WTC11 (cell line): ENCODE data around the gene ANKRD33. TPM values are rescaled to one million over a fixed set of nuclear protein-coding genes. Genes with fewer than 3 reads are reported as not detected.
"Not testable (repeated sequence)": the region's sequence is repeated elsewhere in the genome, so short reads cannot be mapped to it uniquely, and the experiment has no call there.

ENCODE experiments used
- ATAC-seq: fragments of 200-7000 bp; cut with Tn5 transposase; 2 replicates; pipeline ENCODE4 v1.10.0; 2021; ENCODE audit warnings: mild to moderate bottlenecking, moderate library complexity
- CTCF ChIA-PET: fragments of 300-600 bp; sonication (Branson Sonifier 250); formaldehyde crosslinking; loops from one replicate; lab custom pipeline; 2021; ENCODE audit warnings: antibody characterized with exemption; lab: Charles Lee
- POLR2A ChIA-PET: fragments of 350-600 bp; sonication (Branson Sonifier 250); formaldehyde crosslinking; loops from one replicate; lab custom pipeline; 2021; ENCODE audit warnings: antibody characterized with exemption; lab: Charles Lee
- DNase-seq: peaks from one replicate; pipeline ENCODE4 v3.0.0; 2021; ENCODE audit warnings: low spot score
- H3K27ac Mint-ChIP-seq: 2 replicates; pipeline ENCODE4 v1.8.0; 2021; ENCODE audit warnings: mixed read lengths
- H3K27me3 Mint-ChIP-seq: 2 replicates; pipeline ENCODE4 v1.8.0; 2021; ENCODE audit warnings: low read depth, mild to moderate bottlenecking, moderate library complexity, mixed read lengths
- H3K36me3 Mint-ChIP-seq: 2 replicates; pipeline ENCODE4 v1.8.0; 2021; ENCODE audit warnings: mixed read lengths
- H3K4me1 Mint-ChIP-seq: 2 replicates; pipeline ENCODE4 v1.8.0; 2022; ENCODE audit warnings: mixed read lengths
- H3K4me3 Mint-ChIP-seq: 2 replicates; pipeline ENCODE4 v1.8.0; 2021; ENCODE audit warnings: mild to moderate bottlenecking, moderate library complexity, mixed read lengths
- H3K9me3 Mint-ChIP-seq: 2 replicates; pipeline ENCODE4 v1.8.0; 2021; ENCODE audit warnings: mixed read lengths
- ELF4 ChIP-seq: sonication (generic); formaldehyde crosslinking; IDR thresholded peaks from 2 replicates; pipeline ENCODE4 v1.8.1; 2022; ENCODE audit warnings: low read depth, mild to moderate bottlenecking, moderate library complexity, missing genetic modification reagents
- EMX1 ChIP-seq: fragments of 250-450 bp; sonication (Bioruptor Pico); IDR thresholded peaks from 2 replicates; pipeline ENCODE4 v1.8.0; 2021; ENCODE audit warnings: mild to moderate bottlenecking
- GABPB1 ChIP-seq: sonication (generic); formaldehyde crosslinking; IDR thresholded peaks from 2 replicates; pipeline ENCODE4 v1.8.1; 2023; ENCODE audit warnings: mild to moderate bottlenecking, missing genetic modification reagents
- NR3C1 ChIP-seq: sonication (generic); formaldehyde crosslinking; conservative IDR thresholded peaks from 2 replicates; pipeline ENCODE4 v1.8.1; 2023; ENCODE audit warnings: low read depth, mild to moderate bottlenecking, missing genetic modification reagents
- OVOL2 ChIP-seq: fragments of 250-450 bp; sonication (Bioruptor Pico); IDR thresholded peaks from 2 replicates; pipeline ENCODE4 v1.9.0; 2021; ENCODE audit warnings: mild to moderate bottlenecking, borderline replicate concordance
- RORB ChIP-seq: fragments of 250-450 bp; sonication (Bioruptor Pico); IDR thresholded peaks from 2 replicates; pipeline ENCODE4 v1.9.0; 2021; ENCODE audit warnings: mild to moderate bottlenecking
- SMAD3 ChIP-seq: sonication (generic); formaldehyde crosslinking; IDR thresholded peaks from 2 replicates; pipeline ENCODE4 v1.8.0; 2022; ENCODE audit warnings: missing genetic modification reagents, mild to moderate bottlenecking, borderline replicate concordance
- SMAD4 ChIP-seq: sonication (generic); formaldehyde crosslinking; IDR thresholded peaks from 2 replicates; pipeline ENCODE4 v1.8.0; 2022; ENCODE audit warnings: mild to moderate bottlenecking, missing genetic modification reagents
- USF2 ChIP-seq: sonication (generic); formaldehyde crosslinking; IDR thresholded peaks from 2 replicates; pipeline ENCODE4 v1.8.1; 2023; ENCODE audit warnings: mild to moderate bottlenecking, missing genetic modification reagents, moderate library complexity
- ZBTB21 ChIP-seq: sonication (generic); formaldehyde crosslinking; IDR thresholded peaks from 2 replicates; pipeline ENCODE4 v1.8.1; 2023; ENCODE audit warnings: mild to moderate bottlenecking, missing genetic modification reagents, borderline replicate concordance
- ZNF138 ChIP-seq: sonication (generic); formaldehyde crosslinking; conservative IDR thresholded peaks from 2 replicates; pipeline ENCODE4 v1.8.1; 2022; ENCODE audit warnings: mild to moderate bottlenecking, moderate library complexity, missing genetic modification reagents
- ZSCAN18 ChIP-seq: fragments of 250-450 bp; sonication (Bioruptor Pico); IDR thresholded peaks from 2 replicates; pipeline ENCODE4 v2.1.2; 2022; ENCODE audit warnings: mild to moderate bottlenecking, moderate library complexity
- total RNA-seq: library from RNA; stranded (reverse); gene quantifications from 3 replicates; pipeline ENCODE4 v1.2.3, GENCODE V29; 2021
- TF ChIP-seq, protein P1 (sequence below): fragments of 250-450 bp; sonication (Bioruptor Pico); conservative IDR thresholded peaks from 2 replicates; pipeline ENCODE4 v1.9.0; 2021; ENCODE audit warnings: mild to moderate bottlenecking

ANKRD33 gene
- total RNA-seq, 1 experiment from 2014 or later, result 1.7 TPM

DNA sequence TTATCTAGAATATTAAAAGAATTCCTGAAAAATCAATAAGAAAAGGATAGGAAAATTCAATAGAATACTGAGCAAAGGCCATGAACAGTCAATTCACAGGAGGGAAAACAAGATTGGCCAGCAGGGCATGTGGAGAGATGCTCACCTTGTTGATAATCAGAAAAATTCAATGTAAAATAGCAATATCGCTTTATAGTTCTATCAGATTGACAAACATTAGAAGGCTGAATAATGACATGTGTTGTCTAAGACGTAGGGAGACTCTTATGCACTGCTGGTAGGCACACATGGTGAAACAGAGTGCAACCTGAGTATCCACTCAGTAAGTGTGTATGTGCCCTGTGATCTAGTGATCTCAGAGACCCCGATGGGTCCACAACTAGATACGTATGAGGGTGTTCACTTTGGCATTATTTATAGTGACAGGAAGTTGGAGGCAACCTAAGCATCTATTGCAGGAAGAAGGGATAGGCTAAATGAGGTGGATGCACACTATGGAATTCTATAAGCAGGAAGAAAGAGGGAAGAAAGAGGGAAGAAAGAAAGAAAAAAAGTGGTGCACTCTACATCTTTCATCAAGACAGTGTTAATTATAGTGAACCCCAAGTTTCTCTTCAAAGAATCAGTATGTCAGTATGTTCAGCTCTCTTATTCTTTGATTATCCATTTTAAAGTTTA lies 3.8 kb upstream of the ANKRD33 start:
- DNase-seq, result no peak
- Mint-ChIP-seq H3K4me3 (no peak overlapping the region), H3K4me1 (peaks cover 15% of the 10 kb centered on the region), H3K36me3 (no peaks in the 10 kb centered on the region), H3K9me3 (peaks cover 6% of the 10 kb centered on the region), H3K27me3 (peaks cover 14% of the 10 kb centered on the region), H3K27ac (no peak overlapping the region)
- ChIA-PET CTCF (interaction anchor here (1.6 to 4.1 kb wide), 2 partner anchors 9 to 10 kb away, joined by 5 to 20 read pairs; no protein-coding TSS in a partner anchor), POLR2A (no interaction called here)
- TF ChIP-seq ZSCAN18 (CRISPR knock-in tag) (no peak), ZBTB21 (CRISPR knock-in tag) (no peak), RORB (no peak), SMAD3 (CRISPR knock-in tag) (no peak), USF2 (CRISPR knock-in tag) (no peak), ZNF138 (CRISPR knock-in tag) (no peak), ELF4 (CRISPR knock-in tag) (no peak), OVOL2 (CRISPR knock-in tag) (no peak), NR3C1 (CRISPR knock-in tag) (no peak), SMAD4 (CRISPR knock-in tag) (no peak)
- TF ChIP-seq, protein P1, sequence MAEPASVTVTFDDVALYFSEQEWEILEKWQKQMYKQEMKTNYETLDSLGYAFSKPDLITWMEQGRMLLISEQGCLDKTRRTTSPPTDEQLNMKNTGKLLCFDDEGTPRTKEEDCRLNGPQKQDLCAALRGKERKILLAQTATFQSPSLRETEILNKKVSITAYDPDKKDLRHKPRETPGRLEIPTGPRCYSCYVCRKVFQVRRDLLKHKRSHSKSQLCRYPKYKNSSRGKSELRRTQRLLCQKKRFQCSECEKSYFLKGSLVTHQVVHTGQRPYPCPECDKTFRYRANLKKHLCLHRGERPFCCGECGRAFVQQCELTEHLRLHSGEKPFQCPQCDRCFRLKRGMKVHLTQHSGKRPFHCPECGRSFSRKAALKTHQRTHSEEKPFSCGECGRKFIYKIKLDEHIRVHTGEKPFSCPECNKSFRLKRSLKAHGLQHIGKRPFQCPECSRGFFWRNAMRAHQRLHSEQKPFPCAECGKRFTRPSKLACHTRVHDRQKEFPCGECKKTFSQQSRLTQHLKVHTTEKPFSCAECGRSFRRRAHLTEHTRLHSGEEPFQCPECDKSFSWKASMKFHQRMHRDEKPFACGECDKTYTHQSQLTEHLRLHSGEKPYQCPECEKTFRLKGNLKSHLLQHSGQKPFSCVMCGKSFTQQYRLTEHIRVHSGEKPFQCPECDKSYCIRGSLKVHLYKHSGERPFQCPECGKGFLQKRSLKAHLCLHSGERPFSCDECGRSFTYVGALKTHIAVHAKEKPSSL (CRISPR knock-in tag), result no peak
- ATAC-seq, result no peak

GRCh38 chr12:51884676-51885229 lies 3.1 kb upstream of the ANKRD33 start:
- no peak for ATAC-seq
- H3K27ac Mint-ChIP-seq, result no peak overlapping the region
- CTCF ChIA-PET, result interaction anchor here (1.6 to 4.1 kb wide), 3 partner anchors 10 to 64 kb away, joined by 5 to 20 read pairs (median 6); no protein-coding TSS in a partner anchor
- POLR2A ChIA-PET, result no interaction called here
- no peaks in the 10 kb centered on the region for H3K36me3 Mint-ChIP-seq
- peaks cover 6% of the 10 kb centered on the region for H3K9me3 Mint-ChIP-seq
- no peak for DNase-seq
- H3K4me3 Mint-ChIP-seq, result no peak overlapping the region
- no peak for TF ChIP-seq GABPB1 (CRISPR knock-in tag)
- no peak for TF ChIP-seq EMX1 (CRISPR knock-in tag)
- TF ChIP-seq, all 79 proteins: peak for 0
- Mint-ChIP-seq H3K27me3 (peaks cover 16% of the 10 kb centered on the region), H3K4me1 (peaks cover 20% of the 10 kb centered on the region)

DNA sequence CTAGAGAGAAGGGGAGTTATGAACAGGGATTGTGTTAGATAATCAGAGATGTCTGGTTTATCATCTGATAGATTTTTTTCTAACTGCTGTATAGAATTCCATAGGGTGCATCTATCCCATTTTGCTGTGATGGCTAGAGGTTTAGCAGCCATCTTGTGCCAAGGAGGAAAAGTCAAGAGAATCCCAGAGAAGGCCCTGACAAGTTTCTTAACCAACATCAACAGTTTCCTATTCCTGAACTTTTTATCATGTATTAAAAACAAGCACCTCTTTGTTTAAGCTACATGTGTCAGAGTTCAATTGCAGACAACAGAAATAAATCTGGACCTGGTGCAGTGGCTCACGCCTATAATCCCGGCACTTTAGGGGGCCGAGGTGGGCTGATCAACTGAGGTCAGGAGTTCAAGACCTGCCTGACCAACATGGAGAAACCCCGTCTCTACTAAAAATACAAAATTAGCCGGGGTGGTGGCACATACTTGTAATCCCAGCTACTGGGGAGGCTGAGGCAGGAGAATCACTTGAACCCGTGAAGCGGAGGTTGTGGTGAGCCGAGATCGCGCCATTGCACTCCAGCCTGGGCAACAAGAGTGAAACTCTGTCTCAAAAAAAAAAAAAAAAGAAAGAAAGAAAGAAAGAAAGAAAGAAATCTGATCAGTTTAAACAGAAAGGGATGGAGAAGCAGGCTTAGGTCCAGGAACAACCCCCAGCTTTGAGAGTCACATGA lies 2.4 kb upstream of the ANKRD33 start:
- H3K36me3 Mint-ChIP-seq, H3K27ac Mint-ChIP-seq, ATAC-seq, H3K9me3 Mint-ChIP-seq, H3K4me3 Mint-ChIP-seq, DNase-seq: not testable (repeated sequence)
- ChIA-PET CTCF (interaction anchor here (0.7 to 4.1 kb wide), 12 partner anchors 9 to 137 kb away, joined by 3 to 20 read pairs (median 5); no protein-coding TSS in a partner anchor), POLR2A (interaction anchor here (0.6 kb wide), 1 partner anchor 1676 kb away, joined by 6 read pairs; no protein-coding TSS in a partner anchor)
- Mint-ChIP-seq H3K4me1 (peaks cover 25% of the 10 kb centered on the region), H3K27me3 (peaks cover 16% of the 10 kb centered on the region)
